Sigmoid colon (tissue), 4 donors: ENCODE data around the gene TMEM119.

Source experiments
- EP300 ChIP-seq, 4 donors: sonication (generic); formaldehyde crosslinking; IDR thresholded peaks; one replicate each; pipeline ENCODE4 v1.6.1; 2017; ENCODE audit warnings: antibody characterized with exemption in 4 of 4
- POLR2A ChIP-seq, 2 donors: fragments of 450-650 bp; IDR thresholded peaks; one replicate each; pipeline ENCODE4 v1.6.1; 2016; ENCODE audit warnings: antibody characterized with exemption in 2 of 2, mild to moderate bottlenecking in 2 of 2, moderate library complexity in 2 of 2
- POLR2AphosphoS5 ChIP-seq, 4 donors: sonication (generic); formaldehyde crosslinking; IDR thresholded peaks; one replicate each; pipeline ENCODE4 v1.6.1; 2017; ENCODE audit warnings: antibody characterized with exemption in 4 of 4
- TF ChIP-seq, protein P1 (sequence below), 4 experiments: fragments of 450-650 bp in 3 of 4; fragments of 200-600 bp in 1 of 4; IDR thresholded peaks; one replicate each; pipeline ENCODE4 v1.5.1; 2016 to 2019; ENCODE audit warnings: antibody characterized with exemption in 4 of 4, mild to moderate bottlenecking in 3 of 4, moderate library complexity in 2 of 4

DNA sequence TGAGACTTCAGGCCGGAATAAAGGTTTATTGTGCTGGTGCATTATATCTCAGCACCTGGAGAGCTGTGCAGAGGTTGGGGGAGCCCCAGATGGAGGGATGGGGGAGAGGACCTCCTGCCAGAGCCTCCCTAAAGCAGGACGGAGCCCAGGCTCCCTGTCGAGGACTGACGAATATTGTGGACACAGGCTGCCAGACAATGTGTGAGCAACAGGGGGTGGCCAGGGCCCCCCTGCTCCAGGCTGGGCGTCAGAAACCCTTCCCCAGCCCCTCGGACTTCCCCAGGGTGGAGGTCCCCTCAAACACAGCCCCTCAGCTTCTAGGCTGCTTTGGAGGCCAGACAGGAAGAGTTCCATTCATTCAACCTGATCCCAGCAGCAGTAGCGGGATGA lies 8.0 kb downstream of the TMEM119 start:
- TF ChIP-seq POLR2AphosphoS5 (IDR thresholded peaks at IDR 0.05) = no peak
- TF ChIP-seq, protein P1, sequence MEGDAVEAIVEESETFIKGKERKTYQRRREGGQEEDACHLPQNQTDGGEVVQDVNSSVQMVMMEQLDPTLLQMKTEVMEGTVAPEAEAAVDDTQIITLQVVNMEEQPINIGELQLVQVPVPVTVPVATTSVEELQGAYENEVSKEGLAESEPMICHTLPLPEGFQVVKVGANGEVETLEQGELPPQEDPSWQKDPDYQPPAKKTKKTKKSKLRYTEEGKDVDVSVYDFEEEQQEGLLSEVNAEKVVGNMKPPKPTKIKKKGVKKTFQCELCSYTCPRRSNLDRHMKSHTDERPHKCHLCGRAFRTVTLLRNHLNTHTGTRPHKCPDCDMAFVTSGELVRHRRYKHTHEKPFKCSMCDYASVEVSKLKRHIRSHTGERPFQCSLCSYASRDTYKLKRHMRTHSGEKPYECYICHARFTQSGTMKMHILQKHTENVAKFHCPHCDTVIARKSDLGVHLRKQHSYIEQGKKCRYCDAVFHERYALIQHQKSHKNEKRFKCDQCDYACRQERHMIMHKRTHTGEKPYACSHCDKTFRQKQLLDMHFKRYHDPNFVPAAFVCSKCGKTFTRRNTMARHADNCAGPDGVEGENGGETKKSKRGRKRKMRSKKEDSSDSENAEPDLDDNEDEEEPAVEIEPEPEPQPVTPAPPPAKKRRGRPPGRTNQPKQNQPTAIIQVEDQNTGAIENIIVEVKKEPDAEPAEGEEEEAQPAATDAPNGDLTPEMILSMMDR (IDR thresholded peaks at IDR 0.05) = no peak
- no peak for TF ChIP-seq POLR2A (IDR thresholded peaks at IDR 0.05)
- no peak for TF ChIP-seq EP300 (IDR thresholded peaks at IDR 0.05)
